GM18861 (cell line): ENCODE data around the gene UNC5CL.
A peak's percentile ranks its signal among the peaks of the same experiment; 100 is the strongest.

ENCODE experiments used
- ATAC-seq: cut with Tn5 transposase; IDR thresholded peaks from one replicate; pipeline ENCODE4 v1.9.1; 2021; ENCODE audit not compliant: unreplicated experiment

Gene UNC5CL, protein sequence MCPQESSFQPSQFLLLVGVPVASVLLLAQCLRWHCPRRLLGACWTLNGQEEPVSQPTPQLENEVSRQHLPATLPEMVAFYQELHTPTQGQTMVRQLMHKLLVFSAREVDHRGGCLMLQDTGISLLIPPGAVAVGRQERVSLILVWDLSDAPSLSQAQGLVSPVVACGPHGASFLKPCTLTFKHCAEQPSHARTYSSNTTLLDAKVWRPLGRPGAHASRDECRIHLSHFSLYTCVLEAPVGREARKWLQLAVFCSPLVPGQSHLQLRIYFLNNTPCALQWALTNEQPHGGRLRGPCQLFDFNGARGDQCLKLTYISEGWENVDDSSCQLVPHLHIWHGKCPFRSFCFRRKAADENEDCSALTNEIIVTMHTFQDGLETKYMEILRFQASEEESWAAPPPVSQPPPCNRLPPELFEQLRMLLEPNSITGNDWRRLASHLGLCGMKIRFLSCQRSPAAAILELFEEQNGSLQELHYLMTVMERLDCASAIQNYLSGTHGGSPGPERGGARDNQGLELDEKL

DNA sequence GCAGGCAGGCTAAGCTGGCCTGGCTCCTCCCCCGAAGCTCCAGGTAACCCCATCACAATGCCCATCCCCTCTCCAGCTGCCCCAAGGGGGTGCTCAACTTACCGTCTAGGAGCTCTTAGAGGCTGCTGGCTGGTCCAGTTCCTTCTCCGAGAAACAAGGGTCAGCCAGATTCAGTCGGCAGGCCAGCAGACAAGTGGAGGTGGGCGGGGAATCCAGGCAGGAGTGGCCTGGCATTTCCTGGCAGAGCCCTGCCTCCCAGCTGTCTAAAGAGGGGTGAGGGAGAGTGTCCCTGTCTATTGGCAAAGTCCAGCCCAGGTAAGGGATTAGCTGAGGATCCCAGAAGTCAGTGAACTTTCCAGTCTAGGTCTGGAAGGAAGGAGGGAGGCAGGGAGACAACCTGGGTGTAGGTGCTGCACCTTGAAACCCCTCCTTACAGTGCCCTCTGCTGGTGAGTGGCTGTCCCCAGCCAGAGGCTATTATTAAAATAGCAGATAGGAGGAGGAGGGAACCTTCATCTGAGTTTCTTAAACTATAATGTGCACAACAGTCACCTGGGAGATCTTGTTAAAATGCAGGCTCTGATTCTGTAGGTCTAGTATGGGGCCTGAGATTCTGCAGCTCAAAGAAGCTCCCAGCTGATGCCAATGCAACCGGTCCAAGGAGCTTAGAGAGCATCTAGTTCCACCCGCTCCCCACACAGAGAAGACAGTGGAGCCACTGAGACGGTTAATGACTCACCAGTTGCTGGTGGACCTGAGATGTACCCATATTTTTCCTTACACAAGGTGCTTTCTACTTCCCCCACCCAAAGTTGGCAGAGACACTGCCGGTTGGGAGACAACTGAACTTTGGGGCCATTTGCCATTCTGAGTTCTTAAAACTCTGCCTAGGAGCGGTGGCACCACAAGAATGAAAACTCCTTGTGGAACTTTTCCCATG lies at the start of gene UNC5CL:
UNC5CL (minus strand) TSS at position 162 of the 939 bp plus-strand sequence. CDS start 4,147 bp downstream, outside the sequence.
- no peak for ATAC-seq

DNA sequence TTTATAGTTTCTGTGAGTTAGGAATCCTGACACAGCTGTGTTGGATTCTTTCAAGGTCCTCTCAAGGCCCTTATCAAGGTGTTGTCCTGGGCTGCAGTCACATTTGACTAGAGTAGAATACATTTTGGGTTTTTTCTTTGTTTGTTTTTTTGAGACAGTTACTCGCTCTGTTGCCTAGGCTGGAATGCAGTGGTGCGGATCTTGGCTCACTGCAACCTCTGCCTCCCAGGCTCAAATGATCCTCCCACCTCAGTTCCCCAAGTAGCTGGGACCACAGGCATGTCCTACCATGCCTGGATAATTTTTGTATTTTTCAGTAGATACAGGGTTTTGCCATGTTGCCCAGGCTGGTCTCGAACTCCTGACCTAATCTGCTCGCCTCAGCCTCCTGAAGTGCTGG lies 49.4 kb upstream of the UNC5CL start:
- ATAC-seq, result no peak

DNA sequence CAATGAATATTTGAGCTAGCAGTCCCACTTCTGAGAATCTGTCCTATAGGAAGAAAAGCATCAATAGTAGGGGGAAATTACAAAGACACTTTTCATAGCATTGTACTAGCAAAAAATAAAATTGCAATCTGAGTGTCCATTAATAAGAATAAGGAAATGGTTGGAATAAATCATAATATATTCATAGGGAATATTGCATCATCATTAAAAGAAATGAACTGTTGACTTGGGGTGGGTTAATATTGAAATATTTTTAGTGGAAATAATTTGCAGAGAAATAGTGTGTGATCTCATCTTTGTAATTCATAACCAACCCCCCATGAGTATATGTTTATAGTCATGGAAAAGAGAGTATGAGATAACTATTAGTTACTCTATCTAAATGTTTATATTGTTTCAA lies 46.2 kb upstream of the UNC5CL start:
- no peak for ATAC-seq

DNA sequence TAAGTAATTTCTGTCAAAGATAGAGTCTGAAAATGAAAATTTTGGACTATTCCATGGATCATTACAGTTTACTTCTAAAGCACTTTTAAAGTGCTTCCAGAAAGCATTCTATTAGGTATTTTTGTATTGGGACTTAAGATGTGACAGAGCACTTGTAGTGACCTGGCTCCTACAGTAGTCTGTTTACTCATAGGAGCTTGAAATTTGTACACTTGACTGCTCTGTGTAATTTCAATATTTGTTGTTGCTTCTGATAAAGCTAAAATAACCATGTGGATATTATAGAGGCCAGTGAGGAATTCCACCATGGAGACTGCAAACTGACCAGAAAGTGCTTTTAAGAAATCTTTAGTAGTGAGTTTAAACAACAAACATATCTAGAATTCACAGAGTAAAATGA lies 44.1 kb upstream of the UNC5CL start:
- ATAC-seq, result no peak

DNA sequence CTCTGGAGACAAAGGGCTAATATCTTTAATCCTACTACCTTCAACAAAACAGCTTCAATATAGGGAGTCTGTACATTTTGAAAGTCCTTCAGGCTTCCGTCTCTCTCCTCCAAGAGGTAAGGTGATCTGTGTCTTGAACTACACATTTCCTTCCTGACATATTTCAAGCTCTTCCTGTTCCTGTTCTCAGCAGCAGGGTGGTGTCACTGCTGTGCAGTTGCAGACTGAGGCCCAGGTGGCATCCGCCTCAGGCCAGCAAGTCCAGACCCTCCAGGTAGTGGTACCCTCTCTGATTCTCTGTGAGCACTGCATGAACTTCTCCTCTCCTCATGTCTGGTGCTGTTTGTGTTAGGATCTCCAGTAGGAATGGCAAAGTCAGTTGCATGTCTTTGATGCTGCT lies 41.6 kb upstream of the UNC5CL start:
- no peak for ATAC-seq

DNA sequence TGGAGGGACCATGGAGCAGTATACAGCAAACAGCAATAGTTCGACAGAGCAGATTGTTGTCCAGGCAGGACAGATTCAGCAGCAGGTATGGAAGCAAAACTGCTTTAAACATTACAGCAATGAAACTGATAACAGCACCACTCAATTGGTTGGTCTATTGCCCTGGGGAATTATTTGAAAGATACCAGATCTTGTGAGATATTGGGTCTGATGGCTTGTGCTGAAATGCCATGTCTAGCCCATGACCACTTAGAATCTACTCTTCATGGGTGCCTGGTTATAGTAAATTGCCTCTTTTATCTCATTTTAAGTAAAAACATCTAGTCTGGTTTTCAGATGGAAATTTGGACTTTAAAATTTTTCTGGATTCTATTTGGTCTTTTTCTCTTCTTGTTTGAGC lies 40.1 kb upstream of the UNC5CL start:
- ATAC-seq, result no peak

DNA sequence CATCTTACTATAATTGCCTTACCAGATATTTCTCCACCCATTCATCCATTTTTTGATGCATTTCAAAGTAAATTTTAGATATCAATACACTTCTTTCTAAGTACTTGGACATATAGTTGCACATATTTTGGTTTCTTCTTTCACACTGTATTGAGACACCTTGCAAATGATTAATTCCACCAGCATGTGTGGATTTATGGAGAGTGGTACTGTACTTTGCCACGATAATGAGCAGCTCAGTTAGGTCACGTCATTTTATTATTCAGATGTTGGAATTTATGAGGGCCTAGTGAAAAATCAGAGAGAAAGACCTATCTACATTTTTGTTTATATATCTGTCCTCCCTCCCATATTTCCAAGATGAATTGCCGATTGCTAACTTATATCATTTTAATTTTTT lies 39.1 kb upstream of the UNC5CL start:
- no peak for ATAC-seq

DNA sequence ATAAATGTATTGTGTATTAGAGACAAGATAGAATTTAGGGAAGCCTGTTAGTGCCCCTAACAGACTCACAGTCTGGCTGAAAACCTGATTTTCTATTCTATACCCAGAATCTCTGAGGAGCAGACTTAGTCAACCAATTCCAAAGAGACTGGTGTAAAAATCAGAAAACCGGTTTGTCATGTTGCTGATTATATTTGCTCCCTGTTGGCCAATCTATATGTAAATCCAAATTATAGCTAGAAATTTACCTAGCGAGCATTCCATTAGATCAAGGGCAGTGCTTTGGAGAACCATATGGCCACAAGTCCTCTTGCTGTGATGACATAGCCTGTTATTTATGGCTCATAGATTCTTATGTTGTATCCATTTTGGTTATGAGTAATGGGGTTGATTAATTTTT lies 38.5 kb upstream of the UNC5CL start:
- no peak for ATAC-seq

DNA sequence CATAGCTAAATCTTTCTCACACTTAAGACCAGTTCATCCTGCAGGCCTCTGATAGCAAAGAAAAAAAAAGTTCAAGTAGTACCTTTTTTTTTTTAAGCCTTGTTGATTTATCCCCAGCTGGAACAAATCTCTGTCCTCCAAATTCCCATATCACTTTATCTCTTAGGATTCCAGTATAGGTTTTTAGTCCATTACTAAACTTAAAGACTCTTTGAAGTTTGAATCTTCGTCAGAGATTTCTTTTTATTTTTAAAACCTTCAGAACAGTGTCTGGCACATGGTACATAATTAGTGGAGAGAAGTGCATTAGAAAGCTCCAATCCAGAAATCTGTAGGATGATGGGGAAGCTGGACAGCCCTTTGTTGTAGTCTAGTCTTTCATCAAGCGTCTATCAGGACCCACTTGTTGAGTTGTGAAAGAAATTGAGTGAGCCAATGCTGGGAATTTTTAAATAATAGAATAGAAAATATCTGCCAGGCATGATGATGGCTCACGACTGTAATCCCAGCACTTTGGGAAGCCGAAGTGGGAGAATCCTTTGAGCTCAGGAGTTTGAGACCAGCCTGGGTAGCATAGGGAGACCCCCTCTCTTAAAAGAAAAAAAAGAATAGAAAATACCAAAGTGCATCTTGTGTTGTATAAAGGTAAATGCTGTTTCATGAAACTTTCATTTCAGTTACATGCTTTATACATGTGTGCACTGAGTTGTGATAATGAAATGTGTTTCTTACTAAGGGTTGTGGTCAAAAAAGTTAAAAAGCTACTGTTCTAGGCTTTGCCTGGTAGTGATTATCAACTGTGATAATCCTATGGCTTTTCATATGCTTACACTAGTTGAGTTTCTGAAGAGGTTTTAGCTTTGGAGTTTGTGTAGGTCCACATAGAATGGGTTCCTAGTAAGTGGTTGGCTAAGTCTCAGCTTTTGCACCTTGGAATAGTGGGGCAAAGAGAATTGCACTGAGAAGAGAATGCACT lies 36.9 kb upstream of the UNC5CL start:
- no peak for ATAC-seq

DNA sequence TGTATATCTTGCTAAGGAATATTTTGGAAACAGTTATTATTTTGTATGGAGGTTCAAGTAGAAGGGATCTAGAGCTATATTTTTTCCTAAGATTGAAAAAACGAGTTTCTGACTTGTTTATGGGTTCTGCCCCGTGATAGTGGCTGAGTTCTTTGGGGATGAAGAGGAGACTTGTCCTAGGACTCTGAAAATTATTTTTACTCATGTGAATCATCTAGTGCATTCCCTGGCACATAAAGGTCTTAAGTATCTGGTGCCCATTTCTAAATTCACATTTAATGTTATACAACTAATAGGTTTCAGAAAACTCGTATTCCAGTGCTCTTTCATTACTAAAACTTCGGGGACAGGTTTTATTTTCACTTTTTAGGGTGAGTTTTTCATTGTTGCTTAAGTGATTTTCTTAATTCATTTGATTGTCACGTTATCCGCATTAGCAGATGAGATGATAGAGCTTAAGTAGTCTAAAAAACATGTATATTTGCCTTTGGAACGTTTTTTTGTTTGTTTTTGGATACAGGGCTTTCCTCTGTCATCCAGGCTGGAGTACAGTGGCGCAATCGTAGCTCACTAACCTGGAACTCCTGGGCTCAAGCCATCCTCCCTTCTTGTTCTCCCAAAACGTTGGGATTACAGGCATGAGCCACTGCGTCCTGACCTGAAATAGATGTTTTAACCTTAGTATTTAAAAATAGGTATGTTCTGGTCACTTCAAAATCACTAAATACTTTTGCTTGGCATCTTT lies 35.8 kb upstream of the UNC5CL start:
- ATAC-seq, result no peak

DNA sequence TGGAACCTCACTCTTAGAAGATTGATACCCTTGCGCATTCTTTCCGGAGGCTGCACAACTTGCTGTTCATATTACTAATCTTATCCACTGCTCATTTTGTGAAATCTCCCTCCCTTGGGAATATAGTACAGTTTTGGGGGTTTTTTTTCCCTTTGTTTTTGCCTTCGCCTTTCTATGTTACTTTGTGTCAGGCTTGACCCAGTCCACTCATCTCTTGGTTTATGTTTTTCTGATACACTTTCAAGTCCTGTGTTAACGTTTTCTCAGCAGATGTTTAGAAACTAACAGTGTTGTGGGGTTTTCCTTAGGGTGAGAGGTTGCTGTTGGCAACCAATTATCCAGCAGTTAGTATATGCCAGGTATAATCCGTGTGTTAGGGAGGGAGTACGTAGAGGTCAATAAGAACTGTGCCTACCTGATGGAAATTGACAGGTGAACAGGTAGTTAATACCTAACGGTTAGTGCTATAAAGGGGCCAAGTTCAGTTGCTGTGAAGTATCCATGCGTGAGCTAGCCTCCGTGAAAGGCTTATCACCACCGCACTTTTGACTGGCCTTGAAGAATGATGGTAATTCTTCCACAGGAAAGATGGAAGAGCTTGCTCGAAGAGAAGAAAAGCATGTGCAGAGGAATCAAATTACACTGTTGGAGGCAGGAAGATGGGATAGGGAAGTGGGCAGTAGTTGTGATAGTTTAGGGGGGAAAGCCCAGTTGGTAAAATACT lies 35.1 kb upstream of the UNC5CL start:
- ATAC-seq, result no peak

DNA sequence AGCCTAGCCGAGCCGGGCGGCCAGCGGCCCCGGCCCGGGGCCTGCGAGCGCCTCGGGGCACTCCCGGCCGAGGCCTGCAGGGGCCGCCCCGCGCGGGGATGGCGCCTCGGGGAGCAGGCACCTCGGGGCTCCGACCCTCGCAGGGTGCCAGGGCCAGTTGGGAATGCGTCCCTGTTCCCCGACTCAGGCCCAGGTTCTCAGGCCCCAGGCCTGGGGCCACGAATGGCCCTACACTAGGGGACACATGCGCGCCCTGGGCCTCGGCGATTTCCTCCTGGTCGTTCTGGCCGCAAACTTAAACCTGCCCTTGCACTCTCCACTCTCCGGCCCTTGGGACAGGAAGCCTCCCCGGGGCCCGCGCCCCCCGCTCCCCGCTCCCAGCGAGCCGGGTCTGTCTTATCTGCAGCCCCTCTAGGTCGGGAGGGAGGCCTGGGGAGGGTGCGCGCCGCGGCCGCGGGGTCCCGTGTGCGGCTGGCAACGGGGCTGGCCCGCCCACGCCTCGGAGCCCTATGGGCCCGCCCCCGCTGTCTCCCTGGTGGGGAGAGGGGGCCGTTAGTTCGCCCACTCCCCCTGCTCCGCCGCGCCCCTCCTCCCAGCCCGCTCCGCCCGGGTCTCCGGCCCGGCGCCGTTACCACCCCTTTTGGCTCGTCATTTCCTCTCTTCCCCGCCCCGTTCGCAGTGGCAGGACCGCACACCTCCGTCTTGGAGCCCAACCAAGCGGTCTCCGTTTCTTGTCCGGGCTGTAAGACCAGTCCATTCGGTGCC lies 34.4 kb upstream of the UNC5CL start:
- peak; percentile 24 for ATAC-seq

DNA sequence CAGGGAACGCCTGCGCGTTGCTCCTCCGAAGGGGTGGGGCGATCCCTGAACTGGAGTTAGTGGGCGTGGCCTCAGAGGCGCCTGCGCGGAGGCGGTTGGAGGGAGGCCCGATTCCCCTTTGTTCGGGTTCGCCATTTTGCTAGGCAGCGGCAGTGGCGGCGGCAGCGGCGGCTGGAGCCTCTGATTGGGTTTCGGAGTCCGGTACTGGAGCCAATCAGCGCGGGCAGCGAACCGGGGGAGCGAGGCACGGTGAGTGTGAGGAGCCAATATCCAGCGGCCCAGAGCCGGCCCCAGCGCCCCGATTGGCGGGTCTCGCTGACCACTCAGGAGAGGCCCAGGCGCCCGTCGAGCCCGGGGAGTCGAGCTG lies 33.8 kb upstream of the UNC5CL start, which contains the start of gene NFYA:
NFYA (plus strand) TSS at position 139 of the 367 bp plus-strand sequence. CDS start 6,116 bp downstream, outside the sequence.
- ATAC-seq, result peak; percentile 45

DNA sequence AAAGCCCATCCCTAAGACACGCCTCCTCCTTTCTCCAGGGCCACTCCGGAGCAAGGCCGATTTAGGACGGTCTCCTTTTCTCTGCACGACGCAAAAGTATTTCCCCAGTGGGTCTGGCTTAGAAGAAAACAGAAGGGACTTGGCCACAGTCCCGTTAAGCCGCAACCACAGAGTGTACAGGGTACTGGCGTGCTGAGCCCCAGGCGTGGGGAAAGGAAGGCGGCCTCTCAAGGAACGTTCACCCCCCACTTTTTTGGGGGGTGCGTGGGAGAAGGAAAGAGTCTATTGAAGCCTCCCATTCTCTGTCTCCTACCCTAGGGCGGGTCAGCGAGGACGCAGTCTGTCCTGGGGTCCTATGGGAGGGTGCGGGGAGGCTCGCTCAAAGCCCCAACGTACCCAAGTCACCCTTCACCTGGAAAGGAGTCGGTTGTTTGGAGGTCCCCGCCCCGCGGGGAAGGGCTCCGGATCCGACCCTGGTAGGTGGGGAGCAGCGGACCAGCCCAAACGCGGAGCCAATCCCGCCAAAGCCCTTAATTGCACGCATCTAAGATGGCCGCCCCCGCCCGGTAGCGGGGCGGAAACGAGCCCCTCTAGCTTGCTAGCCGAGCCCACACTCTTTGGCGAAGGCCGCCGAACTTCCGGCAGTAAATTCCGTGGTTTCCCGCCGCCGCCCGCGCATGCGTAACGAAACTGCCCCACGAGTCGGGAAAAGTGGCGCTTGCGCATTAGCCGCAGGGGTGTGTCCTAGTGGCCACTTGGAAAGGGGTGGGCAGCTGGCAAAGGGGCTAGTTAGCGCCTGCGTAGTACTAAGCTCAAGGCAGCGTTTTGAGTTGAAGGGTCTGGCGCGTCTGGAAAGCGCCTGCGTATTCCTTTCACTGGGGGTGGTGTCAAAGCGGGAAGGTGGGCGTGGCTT lies 33.2 kb upstream of the UNC5CL start, which contains the start of gene OARD1:
OARD1 (minus strand) TSS at position 434 of the 913 bp plus-strand sequence. CDS start 722 bp downstream, outside the sequence.
- peak; percentile 57 for ATAC-seq

DNA sequence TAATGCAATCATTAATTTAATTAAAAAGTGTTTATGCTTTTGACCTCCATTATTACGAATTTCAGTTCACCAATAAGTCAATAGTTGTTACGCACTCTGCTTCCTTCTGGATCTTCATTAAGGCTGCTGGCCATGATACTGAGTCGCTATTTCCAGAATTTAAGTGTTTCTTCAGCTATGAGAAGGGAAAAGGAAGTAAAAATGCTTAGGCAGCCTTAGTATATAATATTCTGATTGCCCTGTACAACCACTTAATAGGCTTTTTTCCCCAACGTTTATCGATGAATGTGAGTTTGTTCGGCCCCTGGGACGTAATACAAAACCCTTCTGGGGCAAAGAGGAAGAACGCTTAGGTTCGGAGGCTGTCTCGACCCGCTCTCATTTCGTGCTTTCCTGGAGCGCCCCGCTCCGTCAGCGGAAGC lies 32.5 kb upstream of the UNC5CL start:
- ATAC-seq, result no peak

DNA sequence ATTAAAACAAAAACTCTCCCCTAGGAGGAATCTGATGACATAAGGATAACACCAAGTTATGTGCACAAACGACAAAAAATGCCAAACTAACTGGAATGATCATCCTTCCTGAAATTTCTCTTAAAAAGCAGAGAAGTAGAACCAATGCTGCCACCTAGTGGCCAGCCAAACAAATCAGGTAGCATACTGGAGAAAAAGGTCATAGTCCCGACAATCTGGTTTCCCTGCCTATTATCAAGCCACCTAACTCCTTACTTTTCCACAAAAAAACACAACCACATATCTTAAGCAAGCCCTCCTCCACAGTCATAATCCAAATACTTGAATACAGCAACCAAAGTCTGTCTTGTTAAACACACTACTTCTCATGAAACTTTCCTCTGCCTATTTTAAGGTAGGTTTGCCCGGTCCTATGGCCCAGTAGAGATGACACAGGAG lies 27.9 kb upstream of the UNC5CL start:
- no peak for ATAC-seq

DNA sequence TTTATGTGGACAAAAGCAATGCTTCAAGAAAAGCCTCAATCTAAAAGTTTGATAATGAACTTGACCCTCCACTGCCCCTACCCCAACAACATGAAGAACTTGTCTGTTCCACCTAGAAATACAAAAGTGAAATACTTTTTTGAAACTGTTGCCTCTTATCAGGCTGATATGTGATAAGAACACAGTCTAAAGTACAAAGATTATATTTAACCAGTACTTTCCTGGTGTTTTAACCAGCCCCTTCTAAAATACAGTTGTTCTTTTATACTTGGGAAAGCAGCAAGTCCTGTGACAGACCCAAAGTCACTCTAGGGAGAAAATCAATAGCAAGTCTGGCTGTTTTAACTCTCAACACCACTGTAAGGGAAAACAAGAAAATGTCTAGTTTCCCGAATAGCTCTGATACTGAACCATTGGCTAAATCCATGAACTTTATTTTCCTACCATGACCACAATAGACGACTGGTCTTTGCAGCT lies 26.6 kb upstream of the UNC5CL start:
- ATAC-seq, result no peak
